ENCODE data around the gene PPP6R3. TPM values are rescaled to one million over a fixed set of nuclear protein-coding genes. Genes with fewer than 3 reads are reported as not detected.

Gene PPP6R3
- total and polyA plus RNA-seq, 10 of the 15 experiments (the other 5 are each of a cell fraction or from before 2014, with no cell fraction given) = 12.4 to 123 (median 74.1) TPM

GRCh38 chr11:68460741-68461574 lies at the start of gene PPP6R3 (continued):
- no peak for TF ChIP-seq IRF5 (IDR thresholded peaks at IDR 0.05; ENCODE audit: borderline replicate concordance)
- peak; percentile 14 for TF ChIP-seq RELA (IDR thresholded peaks at IDR 0.05; ENCODE audit: borderline replicate concordance, partially characterized antibody)
- no peak for TF ChIP-seq CBX3 (IDR thresholded peaks at IDR 0.05; ENCODE audit: borderline replicate concordance, low read depth)
- TF ChIP-seq ZBTB40 (IDR thresholded peaks at IDR 0.05; ENCODE audit: borderline replicate concordance) = no peak

GRCh38 chr11:68411501-68411991 lies 49.0 kb upstream of the PPP6R3 start:
- ATAC-seq (no peak), FAIRE-seq (no peak), DNase-seq (ENCODE audit: low read depth, low spot score) (no peak)
- BruUV-seq (replicated peaks) = no TSS peak
- no peaks in the 10 kb centered on the region for H3K27me3 ChIP-seq (replicated peaks in 1 of 2; ENCODE audit: control insufficient read depth in 2 of 2, insufficient read depth in 2 of 2, low read length in 1 of 2)
- no peaks in the 10 kb centered on the region for H3K9me3 ChIP-seq (replicated peaks; ENCODE audit: control insufficient read depth, insufficient read depth, low read length)
- POLR2A ChIA-PET = no interaction called here
- no peak overlapping the region for H3K27ac ChIP-seq (ENCODE audit: control insufficient read depth, insufficient read depth)
- in situ Hi-C loops (cut with MboI) (no loop called here), intact Hi-C loops (cut with micrococcal nuclease; ENCODE audit: unreplicated experiment) (no loop called here)
- no peak overlapping the region for H3K4me3 ChIP-seq
- no peak overlapping the region for H2AFZ ChIP-seq (ENCODE audit: control insufficient read depth, low read depth, low read length)
- WGBS (ENCODE audit: insufficient coverage, insufficient replicate concordance, low lambda C conversion rate, missing lambda C conversion rate) = 92% methylated on average over 15 of the region's 17 CpGs
- no peaks in the 10 kb centered on the region for H4K20me1 ChIP-seq (ENCODE audit: control insufficient read depth, insufficient read depth)
- H3K36me3 ChIP-seq (ENCODE audit: control insufficient read depth in 2 of 2, insufficient read depth in 2 of 2, low read length in 1 of 2) = peaks cover 14 to 30% of the 10 kb centered on the region in 2 experiments; a peak in 3 of 4 replicates
- RAD21 ChIA-PET (ENCODE audit: unreplicated experiment) = interaction anchor here (1.7 kb wide), 1 partner anchor 30 kb away, joined by 4 read pairs; no protein-coding TSS in a partner anchor
- H3K79me2 ChIP-seq (ENCODE audit: control insufficient read depth, insufficient read depth, low read length) = no peaks in the 10 kb centered on the region
- CTCF ChIA-PET = no interaction called here
- TF ChIP-seq CBX5 (IDR thresholded peaks at IDR 0.05; ENCODE audit: low read depth) (no peak), RB1 (IDR thresholded peaks at IDR 0.05; ENCODE audit: borderline replicate concordance) (no peak)
- no peak overlapping the region for H3K9ac ChIP-seq (ENCODE audit: control insufficient read depth, insufficient read depth, low read length)
- SMC1A ChIA-PET (ENCODE audit: uncharacterized antibody, unreplicated experiment) = no interaction called here
- peaks cover 20% of the 10 kb centered on the region for H3K4me1 ChIP-seq (ENCODE audit: control insufficient read depth, insufficient read depth, low read length)
- no peak overlapping the region for H3K4me2 ChIP-seq (ENCODE audit: control insufficient read depth, insufficient read depth)
